Sigmoid colon (tissue), 7 donors: ENCODE results near the gene ANKRD44. TPM values are rescaled to one million over a fixed set of nuclear protein-coding genes. Genes with fewer than 3 reads are reported as not detected.

Experiments used
- DNase-seq: peaks from one replicate; pipeline ENCODE4 v3.0.0-alpha.2; 2019
- H3K27ac ChIP-seq, 4 donors: fragments of 200-600 bp; sonication (generic); one replicate each; pipeline ENCODE4 v1.5.1; 2016 to 2019; ENCODE audit warnings: mild to moderate bottlenecking in 1 of 4
- H3K27me3 ChIP-seq, 3 donors: fragments of 200-600 bp; sonication (generic); one replicate each; pipeline ENCODE4 v1.5.1; 2019; ENCODE audit warnings: mild to moderate bottlenecking in 1 of 3
- H3K36me3 ChIP-seq, 4 donors: fragments of 200-600 bp; sonication (generic); one replicate each; pipeline ENCODE4 v1.5.1; 2016 to 2019
- H3K4me1 ChIP-seq, 4 donors: fragments of 200-600 bp; sonication (generic); one replicate each; pipeline ENCODE4 v1.5.1; 2017 to 2019
- H3K4me3 ChIP-seq, 4 donors: fragments of 200-600 bp; sonication (generic); one replicate each; pipeline ENCODE4 v1.5.1; 2017 to 2019; ENCODE audit warnings: mild to moderate bottlenecking in 2 of 4, moderate library complexity in 1 of 4
- H3K9me3 ChIP-seq, 4 donors: fragments of 200-600 bp in 3 of 4; sonication (generic) in 3 of 4; one replicate each; pipeline versions ENCODE4 v1.5.1 to v1.6.1; 2013 to 2019
- CTCF ChIP-seq, 4 experiments: fragments of 450-650 bp in 3 of 4; fragments of 200-600 bp in 1 of 4; IDR thresholded peaks; one replicate each; pipeline ENCODE4 v1.5.1; 2016 to 2019; ENCODE audit warnings: antibody characterized with exemption in 4 of 4, mild to moderate bottlenecking in 3 of 4, moderate library complexity in 2 of 4
- EP300 ChIP-seq, 4 donors: sonication (generic); formaldehyde crosslinking; IDR thresholded peaks; one replicate each; pipeline ENCODE4 v1.6.1; 2017; ENCODE audit warnings: antibody characterized with exemption in 4 of 4
- POLR2A ChIP-seq, 2 donors: fragments of 450-650 bp; IDR thresholded peaks; one replicate each; pipeline ENCODE4 v1.6.1; 2016; ENCODE audit warnings: antibody characterized with exemption in 2 of 2, mild to moderate bottlenecking in 2 of 2, moderate library complexity in 2 of 2
- POLR2AphosphoS5 ChIP-seq, 4 donors: sonication (generic); formaldehyde crosslinking; IDR thresholded peaks; one replicate each; pipeline ENCODE4 v1.6.1; 2017; ENCODE audit warnings: antibody characterized with exemption in 4 of 4
- WGBS, 2 donors: extraction: QIAGEN DNeasy Blood & Tissue Kit; methylation state at CpG; one replicate each; pipeline ENCODE4 v1.1.7; 2013; 5-methylcytosine and 5-hydroxymethylcytosine counted together
- intact Hi-C: fragments of 100-400 bp; cut with DNase I; formaldehyde crosslinking; loops from one replicate; pipeline ENCODE4 v1.15.1; 2023
- polyA plus RNA-seq, 3 donors: library from polyadenylated mRNA; stranded (reverse); fragments of 200-250 nt; gene quantifications; one replicate each; pipeline ENCODE4 v1.2.3, GENCODE V29; 2013
- total RNA-seq, 4 donors: library from RNA; depleted of rRNA; stranded (reverse); fragments of >200 nt; gene quantifications; one replicate each; pipeline ENCODE4 v1.1.0, GENCODE V29; 2016
- donor health status: healthy with polysubstance abuse.
- donor health status: Bipolar disorder and iron deficiency.
- donor health status: healthy.

ANKRD44 gene
- total RNA-seq (10 to 100 TPM; 34.2 to 41.1 (median 37.6) TPM), polyA plus RNA-seq (10 to 100 TPM in 1 of 3 donors, 1 to 10 TPM in 2; 1.2 to 21.3 (median 1.8) TPM)

- intact Hi-C loops = loop anchor here (1.0 to 5.0 kb wide), 4 partner anchors 68 to 298 kb away; no protein-coding TSS in a partner anchor
- no peaks in the 10 kb centered on the region for H3K27me3 ChIP-seq
- peaks cover 0 to 47% (median 37%) of the 10 kb centered on the region in 4 donors for H3K4me1 ChIP-seq
- peak within 1 kb of the TSS; percentile 63 to 94 (median 83) for H3K4me3 ChIP-seq
- peak within 1 kb of the TSS; percentile 83 to 88 (median 86) for H3K27ac ChIP-seq
- H3K9me3 ChIP-seq = no peaks in the 10 kb centered on the region
- 1% methylated on average over 102 of the region's 102 CpGs for WGBS, 2 donors
- no peaks in the 10 kb centered on the region for H3K36me3 ChIP-seq
- peak; percentile 96 for DNase-seq
- peak; percentile 28 to 42 for TF ChIP-seq POLR2A (IDR thresholded peaks at IDR 0.05)
- TF ChIP-seq CTCF (IDR thresholded peaks at IDR 0.05) = peak; percentile 16 to 50 (median 38)
- TF ChIP-seq POLR2AphosphoS5 (IDR thresholded peaks at IDR 0.05) = peak; percentile 71 to 91 (median 86)
- TF ChIP-seq EP300 (IDR thresholded peaks at IDR 0.05) = no peak
Observed at GRCh38 chr2:197310271-197310985, at the start of gene ANKRD44. ANKRD44 (minus strand) TSS chr2:197310780; CDS start chr2:197310604, 176 bp downstream.

GRCh38 chr2:197359859-197360258 lies 49.3 kb upstream of the ANKRD44 start:
- Histone ChIP-seq H3K4me3 (no peak overlapping the region), H3K27me3 (no peaks in the 10 kb centered on the region), H3K4me1 (no peaks in the 10 kb centered on the region), H3K36me3 (no peaks in the 10 kb centered on the region), H3K9me3 (no peaks in the 10 kb centered on the region), H3K27ac (no peak overlapping the region)
- no peak for DNase-seq
- 100% methylated on average over 1 of the region's 1 CpG for WGBS, 2 donors
- TF ChIP-seq POLR2AphosphoS5 (IDR thresholded peaks at IDR 0.05) (no peak), POLR2A (IDR thresholded peaks at IDR 0.05) (no peak), EP300 (IDR thresholded peaks at IDR 0.05) (no peak), CTCF (IDR thresholded peaks at IDR 0.05) (no peak)
- intact Hi-C loops = no loop called here

- no peaks in the 10 kb centered on the region for H3K9me3 ChIP-seq
- intact Hi-C loops = no loop called here
- no peak for DNase-seq
- H3K27ac ChIP-seq = no peak overlapping the region
- H3K36me3 ChIP-seq = no peaks in the 10 kb centered on the region
- H3K4me3 ChIP-seq = no peak overlapping the region
- no peak for TF ChIP-seq EP300 (IDR thresholded peaks at IDR 0.05)
- no peaks in the 10 kb centered on the region for H3K4me1 ChIP-seq
- H3K27me3 ChIP-seq = no peaks in the 10 kb centered on the region
- WGBS, 2 donors = 42 to 59% methylated on average over 2 of the region's 2 CpGs
Observed at GRCh38 chr2:197358931-197359330, 48.4 kb upstream of the ANKRD44 start.

GRCh38 chr2:197357986-197358385 lies 47.4 kb upstream of the ANKRD44 start:
- intact Hi-C loops = no loop called here
- TF ChIP-seq POLR2A (IDR thresholded peaks at IDR 0.05) (no peak), CTCF (IDR thresholded peaks at IDR 0.05) (no peak), EP300 (IDR thresholded peaks at IDR 0.05) (no peak), POLR2AphosphoS5 (IDR thresholded peaks at IDR 0.05) (no peak)

GRCh38 chr2:197356136-197356535 lies 45.6 kb upstream of the ANKRD44 start:
- intact Hi-C loops = no loop called here
- Histone ChIP-seq H3K27me3 (no peaks in the 10 kb centered on the region), H3K4me1 (no peaks in the 10 kb centered on the region), H3K9me3 (no peaks in the 10 kb centered on the region), H3K4me3 (no peak overlapping the region), H3K36me3 (no peaks in the 10 kb centered on the region), H3K27ac (no peak overlapping the region)
- 86 to 88% methylated on average over 5 of the region's 5 CpGs for WGBS, 2 donors
- TF ChIP-seq CTCF (IDR thresholded peaks at IDR 0.05) = no peak
- no peak for DNase-seq

More at GRCh38 chr2:197357986-197358385, 47.4 kb upstream of the ANKRD44 start:
- Histone ChIP-seq H3K36me3 (no peaks in the 10 kb centered on the region), H3K27ac (no peak overlapping the region), H3K9me3 (no peaks in the 10 kb centered on the region), H3K4me3 (no peak overlapping the region), H3K27me3 (no peaks in the 10 kb centered on the region), H3K4me1 (no peaks in the 10 kb centered on the region)
- 92 to 93% methylated on average over 1 of the region's 1 CpG for WGBS, 2 donors
- no peak for DNase-seq
